Glutamatergic neuron (in vitro differentiated cells): ENCODE measurements around the gene NGEF. TPM values are rescaled to one million over a fixed set of nuclear protein-coding genes. Genes with fewer than 3 reads are reported as not detected.

Experiments used
- DNase-seq: peaks from one replicate; pipeline ENCODE4 v3.0.0; 2022
- H3K27ac Mint-ChIP-seq: one replicate; pipeline ENCODE4 v1.8.0; 2020; ENCODE audit warnings: mild to moderate bottlenecking, mixed read lengths, inconsistent platforms; ENCODE audit not compliant: unreplicated experiment
- H3K27me3 Mint-ChIP-seq: one replicate; pipeline ENCODE4 v1.8.0; 2020; ENCODE audit warnings: mild to moderate bottlenecking, moderate library complexity, mixed read lengths, inconsistent platforms; ENCODE audit not compliant: unreplicated experiment
- H3K36me3 Mint-ChIP-seq: one replicate; pipeline ENCODE4 v1.8.0; 2020; ENCODE audit warnings: mild to moderate bottlenecking, mixed read lengths, inconsistent platforms; ENCODE audit not compliant: unreplicated experiment
- H3K4me1 Mint-ChIP-seq: one replicate; pipeline ENCODE4 v1.8.0; 2020; ENCODE audit warnings: mild to moderate bottlenecking, low read depth, mixed read lengths, inconsistent platforms; ENCODE audit not compliant: unreplicated experiment
- H3K4me3 Mint-ChIP-seq: one replicate; pipeline ENCODE4 v1.8.0; 2020; ENCODE audit warnings: mild to moderate bottlenecking, mixed read lengths, inconsistent platforms; ENCODE audit not compliant: unreplicated experiment
- H3K9me3 Mint-ChIP-seq: one replicate; pipeline ENCODE4 v1.8.0; 2020; ENCODE audit warnings: mild to moderate bottlenecking, moderate library complexity, mixed read lengths, inconsistent platforms; ENCODE audit not compliant: unreplicated experiment
- total RNA-seq: library from RNA; stranded (reverse); fragmentation: NEBNext Ultra II Directional; extraction: Animal tissue kit (Norgen Biotek cat#: 25700); gene quantifications from one replicate; pipeline ENCODE4 v1.2.1, GENCODE V29; 2021; ENCODE audit not compliant: unreplicated experiment
- TF ChIP-seq, protein P1 (sequence below): fragments of 200-600 bp; sonication (generic); IDR thresholded peaks from one replicate; pipeline ENCODE4 v1.5.0; 2021; ENCODE audit not compliant: partially characterized antibody, unreplicated experiment

Gene NGEF
- total RNA-seq, 1 donor from 2014 or later, result 7.2 TPM

DNA sequence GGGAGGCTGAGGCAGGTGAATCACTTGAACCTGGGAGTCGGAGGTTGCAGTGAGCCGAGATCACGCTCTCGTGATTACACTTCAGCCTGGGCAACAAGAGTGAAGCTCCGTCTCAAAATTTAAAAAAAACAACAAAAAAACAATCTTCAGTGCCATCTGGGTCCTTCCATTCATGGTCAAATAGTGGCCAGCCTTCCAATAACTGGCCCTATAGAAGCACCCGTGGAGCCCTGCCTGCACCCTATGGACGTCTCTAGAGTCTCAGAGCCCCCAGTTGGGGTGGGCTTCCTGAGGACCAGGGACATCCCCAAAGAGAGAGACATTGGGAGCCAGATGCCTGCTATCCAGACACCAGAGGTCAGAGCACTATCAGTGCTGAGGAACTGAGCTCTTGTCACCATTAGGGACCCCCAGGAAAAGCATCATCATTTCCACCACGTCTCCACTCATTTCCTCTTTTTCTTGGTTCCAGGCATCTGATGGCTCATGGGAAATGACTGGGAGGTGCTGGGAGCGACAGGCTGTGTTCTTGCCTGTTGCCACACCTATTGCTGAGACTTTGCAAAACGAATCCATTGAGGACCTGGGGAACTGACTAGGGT, 28.8 kb upstream of the NGEF start:
- TF ChIP-seq, protein P1, sequence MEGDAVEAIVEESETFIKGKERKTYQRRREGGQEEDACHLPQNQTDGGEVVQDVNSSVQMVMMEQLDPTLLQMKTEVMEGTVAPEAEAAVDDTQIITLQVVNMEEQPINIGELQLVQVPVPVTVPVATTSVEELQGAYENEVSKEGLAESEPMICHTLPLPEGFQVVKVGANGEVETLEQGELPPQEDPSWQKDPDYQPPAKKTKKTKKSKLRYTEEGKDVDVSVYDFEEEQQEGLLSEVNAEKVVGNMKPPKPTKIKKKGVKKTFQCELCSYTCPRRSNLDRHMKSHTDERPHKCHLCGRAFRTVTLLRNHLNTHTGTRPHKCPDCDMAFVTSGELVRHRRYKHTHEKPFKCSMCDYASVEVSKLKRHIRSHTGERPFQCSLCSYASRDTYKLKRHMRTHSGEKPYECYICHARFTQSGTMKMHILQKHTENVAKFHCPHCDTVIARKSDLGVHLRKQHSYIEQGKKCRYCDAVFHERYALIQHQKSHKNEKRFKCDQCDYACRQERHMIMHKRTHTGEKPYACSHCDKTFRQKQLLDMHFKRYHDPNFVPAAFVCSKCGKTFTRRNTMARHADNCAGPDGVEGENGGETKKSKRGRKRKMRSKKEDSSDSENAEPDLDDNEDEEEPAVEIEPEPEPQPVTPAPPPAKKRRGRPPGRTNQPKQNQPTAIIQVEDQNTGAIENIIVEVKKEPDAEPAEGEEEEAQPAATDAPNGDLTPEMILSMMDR, result no peak
- H3K4me3 Mint-ChIP-seq, result no peak overlapping the region
- peaks cover 3% of the 10 kb centered on the region for H3K27me3 Mint-ChIP-seq
- H3K27ac Mint-ChIP-seq, result no peak overlapping the region
- no peaks in the 10 kb centered on the region for H3K36me3 Mint-ChIP-seq
- no peaks in the 10 kb centered on the region for H3K9me3 Mint-ChIP-seq
- no peak for DNase-seq
- peaks cover 2% of the 10 kb centered on the region for H3K4me1 Mint-ChIP-seq

DNA sequence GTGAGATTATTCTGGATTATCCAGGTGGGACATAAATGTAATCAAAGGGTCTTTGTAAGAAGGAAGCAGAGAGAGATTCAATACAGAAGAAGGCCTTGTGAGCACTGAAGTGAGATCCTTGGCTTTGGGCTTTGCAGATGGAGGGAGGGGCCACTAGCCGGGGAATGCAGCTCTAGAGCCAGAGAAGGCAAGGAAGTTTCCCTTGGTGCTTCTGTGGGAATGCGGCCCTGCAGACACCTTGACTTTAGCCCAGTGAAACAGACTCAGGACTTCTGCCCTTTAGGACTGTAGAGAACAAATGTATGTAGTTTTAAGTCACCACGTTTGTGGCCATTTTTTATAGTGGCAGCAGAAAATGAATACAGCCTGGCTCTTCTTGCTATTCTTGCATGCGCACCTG, 27.5 kb upstream of the NGEF start:
- Mint-ChIP-seq H3K9me3 (peaks cover 2% of the 10 kb centered on the region), H3K27me3 (peaks cover 5% of the 10 kb centered on the region), H3K4me1 (peaks cover 2% of the 10 kb centered on the region), H3K27ac (no peak overlapping the region), H3K4me3 (no peak overlapping the region), H3K36me3 (no peaks in the 10 kb centered on the region)
- TF ChIP-seq, protein P1, result no peak
- no peak for DNase-seq

DNA sequence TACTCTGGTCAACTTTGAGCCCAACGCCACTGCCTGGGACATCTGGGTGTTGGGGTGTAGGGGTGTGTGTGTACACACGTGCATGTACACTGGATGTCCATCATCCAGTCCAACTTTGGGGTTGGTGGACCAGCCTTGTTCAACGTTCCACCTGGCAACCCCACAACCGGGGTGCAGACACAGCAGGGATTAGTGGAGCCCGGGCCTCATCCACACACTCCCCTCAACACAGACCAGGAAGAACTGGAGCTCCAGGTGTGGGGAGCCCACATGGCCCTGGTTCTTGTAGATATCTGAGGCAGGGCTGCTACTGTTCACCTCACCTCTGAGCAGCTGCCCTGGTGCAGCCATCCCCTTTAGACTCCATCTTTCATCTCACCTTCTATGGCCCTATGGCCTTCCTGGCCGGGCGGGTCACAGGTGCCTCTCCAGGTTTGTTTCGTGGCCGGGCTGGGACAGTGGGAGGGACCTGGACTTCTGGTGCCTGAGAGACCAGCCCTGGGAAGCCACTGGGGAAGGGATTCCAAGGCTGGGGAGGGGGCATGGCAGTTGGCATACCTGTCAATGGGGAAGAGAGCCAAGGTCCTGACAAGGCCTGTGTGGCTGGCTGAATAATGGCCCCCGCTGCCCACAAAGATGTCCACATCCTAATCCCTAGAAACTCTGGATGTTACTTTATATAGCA, 26.9 kb upstream of the NGEF start:
- peaks cover 5% of the 10 kb centered on the region for H3K9me3 Mint-ChIP-seq
- TF ChIP-seq, protein P1, result no peak
- H3K4me3 Mint-ChIP-seq, result no peak overlapping the region
- DNase-seq, result no peak
- peaks cover 5% of the 10 kb centered on the region for H3K27me3 Mint-ChIP-seq
- H3K27ac Mint-ChIP-seq, result no peak overlapping the region
- no peaks in the 10 kb centered on the region for H3K36me3 Mint-ChIP-seq
- peaks cover 2% of the 10 kb centered on the region for H3K4me1 Mint-ChIP-seq

DNA sequence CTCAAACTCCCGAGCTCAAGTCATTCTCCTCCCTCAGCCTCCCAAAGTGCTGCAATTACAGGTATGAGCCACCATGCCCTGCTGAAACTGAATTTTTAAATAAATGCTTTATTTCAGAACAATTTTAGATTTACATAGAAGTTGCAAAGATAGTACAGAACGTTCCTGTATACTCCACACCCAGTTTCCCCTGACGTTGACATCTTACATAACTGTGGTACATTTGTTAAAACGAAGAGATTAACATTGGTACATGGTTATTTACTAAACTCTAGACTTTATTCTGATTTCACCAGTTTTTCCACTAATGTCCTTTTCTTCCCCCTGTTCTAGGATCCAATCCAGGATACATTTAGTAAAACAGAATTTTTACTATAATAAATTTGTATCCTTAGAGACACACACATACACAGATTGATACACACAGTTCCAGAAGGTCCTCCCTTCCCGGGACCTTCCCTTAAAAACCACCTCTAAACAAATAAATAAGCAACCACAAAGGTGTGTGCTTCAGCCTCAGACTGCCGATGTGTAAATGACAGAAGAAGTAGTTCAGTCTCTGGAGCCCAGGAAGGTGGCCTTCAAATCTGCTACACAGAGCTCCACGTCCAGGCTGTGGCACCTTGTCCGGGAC, 26.3 kb upstream of the NGEF start:
- Mint-ChIP-seq H3K36me3 (no peaks in the 10 kb centered on the region), H3K4me3 (no peak overlapping the region), H3K4me1 (peaks cover 2% of the 10 kb centered on the region), H3K27ac (no peak overlapping the region), H3K9me3 (peaks cover 5% of the 10 kb centered on the region), H3K27me3 (peaks cover 5% of the 10 kb centered on the region)
- TF ChIP-seq, protein P1, result no peak
- no peak for DNase-seq

DNA sequence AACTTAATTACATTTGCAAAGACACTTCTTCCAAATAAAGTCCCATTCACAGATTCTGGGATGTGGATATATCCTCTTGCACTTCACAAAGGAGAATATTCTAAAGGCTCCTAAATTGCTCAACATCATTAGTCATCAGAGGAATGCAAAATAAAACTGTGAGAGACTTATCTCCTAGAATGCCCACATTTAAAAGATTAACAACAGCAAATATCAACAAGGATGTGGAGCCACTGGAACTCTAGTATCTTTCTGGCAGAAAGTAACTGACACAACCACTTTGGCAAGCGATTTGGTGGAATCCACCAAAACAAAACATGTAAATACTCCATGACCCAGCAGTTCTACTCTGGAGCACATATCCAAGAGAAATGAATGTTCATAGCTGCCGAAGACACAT, 24.0 kb upstream of the NGEF start:
- Mint-ChIP-seq H3K36me3 (no peaks in the 10 kb centered on the region), H3K4me1 (peaks cover 10% of the 10 kb centered on the region), H3K9me3 (peaks cover 9% of the 10 kb centered on the region), H3K27me3 (peaks cover 2% of the 10 kb centered on the region), H3K4me3 (no peak overlapping the region), H3K27ac (no peak overlapping the region)
- DNase-seq, result no peak
- TF ChIP-seq, protein P1, result no peak
